Endodermal cell (in vitro differentiated cells): ENCODE data around the gene CRACR2B. TPM values are rescaled to one million over a fixed set of nuclear protein-coding genes. Genes with fewer than 3 reads are reported as not detected.

ENCODE experiments used
- DNase-seq: peaks from one replicate; pipeline ENCODE4 v3.0.0-alpha.2; 2017
- H3K27ac ChIP-seq: 2 replicates; pipeline ENCODE4 v1.5.1; 2013; ENCODE audit warnings: mild to moderate bottlenecking, low read depth, low read length, moderate library complexity
- H3K27me3 ChIP-seq: 2 replicates; pipeline ENCODE4 v1.6.1; 2013; ENCODE audit warnings: mild to moderate bottlenecking, low read length, moderate library complexity; ENCODE audit not compliant: insufficient read depth, control insufficient read depth, poor library complexity, severe bottlenecking
- H3K36me3 ChIP-seq: 2 replicates; pipeline ENCODE4 v1.7.0; 2013; ENCODE audit warnings: mild to moderate bottlenecking, low read length, moderate library complexity; ENCODE audit not compliant: control insufficient read depth, insufficient read depth
- H3K4me1 ChIP-seq: one replicate; pipeline ENCODE4 v1.7.0; 2013; ENCODE audit warnings: low read length; ENCODE audit not compliant: control insufficient read depth, insufficient read depth
- H3K4me3 ChIP-seq: 2 replicates; pipeline ENCODE4 v1.5.1; 2013; ENCODE audit warnings: mild to moderate bottlenecking, low read length, moderate library complexity
- H3K9ac ChIP-seq: 2 replicates; pipeline ENCODE4 v1.6.1; 2013; ENCODE audit warnings: mild to moderate bottlenecking, low read length, moderate library complexity; ENCODE audit not compliant: poor library complexity, severe bottlenecking; ENCODE audit errors: extremely low read depth
- H3K9me3 ChIP-seq: 2 replicates; pipeline ENCODE4 v1.6.1; 2013; ENCODE audit warnings: mild to moderate bottlenecking, low read length, moderate library complexity; ENCODE audit not compliant: control insufficient read depth
- H3K27ac Mint-ChIP-seq: 2 replicates; pipeline ENCODE4 v1.8.0; 2020; ENCODE audit warnings: mixed read lengths
- H3K27me3 Mint-ChIP-seq: 2 replicates; pipeline ENCODE4 v1.8.0; 2021; ENCODE audit warnings: mild to moderate bottlenecking, mixed read lengths; ENCODE audit not compliant: insufficient read depth
- H3K36me3 Mint-ChIP-seq: 2 replicates; pipeline ENCODE4 v1.8.0; 2020; ENCODE audit warnings: low read depth, mixed read lengths
- H3K4me1 Mint-ChIP-seq: 2 replicates; pipeline ENCODE4 v1.8.0; 2020; ENCODE audit warnings: mixed read lengths
- H3K4me3 Mint-ChIP-seq: 2 replicates; pipeline ENCODE4 v1.8.0; 2020; ENCODE audit warnings: mild to moderate bottlenecking, moderate library complexity, mixed read lengths
- H3K9me3 Mint-ChIP-seq: 2 replicates; pipeline ENCODE4 v1.8.0; 2020; ENCODE audit warnings: mild to moderate bottlenecking, mixed read lengths
- WGBS, 2 experiments: methylation state at CpG; one replicate each; pipeline versions ENCODE4 v1.1.5 to v1.1.7; 2013; ENCODE audit warnings: missing lambda C conversion rate in 2 of 2, mixed read lengths in 1 of 2; ENCODE audit not compliant: insufficient coverage in 1 of 2, insufficient read length in 1 of 2; 5-methylcytosine and 5-hydroxymethylcytosine counted together
- total RNA-seq, 2 donors: library from RNA; stranded (reverse); fragmentation: NEBNext Ultra II Directional in 1 of 2; extraction: Animal tissue kit (Norgen Biotek cat#: 25700) in 1 of 2; gene quantifications; 2 replicates in 1 of 2; 3 replicates in 1 of 2; pipeline ENCODE4 v1.2.1, GENCODE V29; 2021
- TF ChIP-seq, protein P1 (sequence below): fragments of 200-600 bp; sonication (generic); conservative IDR thresholded peaks from 2 replicates; pipeline ENCODE4 v1.5.0; 2021; ENCODE audit warnings: antibody characterized with exemption, mild to moderate bottlenecking

Gene CRACR2B
- total RNA-seq, 2 donors from 2014 or later: 22.3 to 28.1 TPM

DNA sequence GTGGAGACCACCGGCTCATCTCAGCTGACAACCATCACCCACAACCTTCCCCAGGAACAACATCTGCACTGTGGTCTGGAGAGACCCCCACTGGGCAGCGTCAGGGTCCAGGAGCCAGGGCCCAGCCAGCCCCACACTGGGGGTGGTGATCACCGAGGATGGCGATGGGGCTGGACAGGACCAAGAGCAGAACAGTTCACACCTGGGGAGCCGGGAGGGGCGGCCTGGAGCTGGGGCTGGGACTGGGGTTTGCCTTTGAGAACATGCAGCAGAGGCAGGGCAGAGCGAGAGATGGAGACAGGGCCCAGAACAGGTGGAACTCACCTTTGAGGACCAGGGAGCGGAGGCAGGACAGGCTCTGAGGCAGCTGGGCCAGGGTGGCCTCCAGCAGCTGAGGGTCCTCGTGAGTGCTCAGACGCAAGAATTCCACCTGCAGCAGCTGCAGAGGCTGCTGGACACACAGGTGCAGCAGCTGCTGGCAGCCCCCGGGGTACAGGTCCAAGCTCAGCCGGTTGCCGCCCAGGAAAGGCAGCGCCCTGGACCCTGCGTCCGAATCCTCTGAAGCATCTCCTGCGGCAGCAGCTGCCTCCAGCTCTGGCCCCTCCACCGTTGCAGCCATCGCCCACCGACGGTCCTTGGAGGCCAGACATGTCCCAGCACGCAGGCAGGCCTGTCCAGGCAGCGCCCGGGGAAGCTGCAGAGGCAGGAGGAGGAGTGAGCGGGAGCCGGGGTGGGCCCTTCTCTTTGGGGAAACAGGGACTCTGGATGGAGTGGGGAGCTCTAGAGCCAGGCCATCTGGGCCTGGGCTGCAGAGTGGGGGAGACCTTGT, 23.7 kb upstream of the CRACR2B start:
- no peak overlapping the region for H3K27ac ChIP-seq
- TF ChIP-seq, protein P1, sequence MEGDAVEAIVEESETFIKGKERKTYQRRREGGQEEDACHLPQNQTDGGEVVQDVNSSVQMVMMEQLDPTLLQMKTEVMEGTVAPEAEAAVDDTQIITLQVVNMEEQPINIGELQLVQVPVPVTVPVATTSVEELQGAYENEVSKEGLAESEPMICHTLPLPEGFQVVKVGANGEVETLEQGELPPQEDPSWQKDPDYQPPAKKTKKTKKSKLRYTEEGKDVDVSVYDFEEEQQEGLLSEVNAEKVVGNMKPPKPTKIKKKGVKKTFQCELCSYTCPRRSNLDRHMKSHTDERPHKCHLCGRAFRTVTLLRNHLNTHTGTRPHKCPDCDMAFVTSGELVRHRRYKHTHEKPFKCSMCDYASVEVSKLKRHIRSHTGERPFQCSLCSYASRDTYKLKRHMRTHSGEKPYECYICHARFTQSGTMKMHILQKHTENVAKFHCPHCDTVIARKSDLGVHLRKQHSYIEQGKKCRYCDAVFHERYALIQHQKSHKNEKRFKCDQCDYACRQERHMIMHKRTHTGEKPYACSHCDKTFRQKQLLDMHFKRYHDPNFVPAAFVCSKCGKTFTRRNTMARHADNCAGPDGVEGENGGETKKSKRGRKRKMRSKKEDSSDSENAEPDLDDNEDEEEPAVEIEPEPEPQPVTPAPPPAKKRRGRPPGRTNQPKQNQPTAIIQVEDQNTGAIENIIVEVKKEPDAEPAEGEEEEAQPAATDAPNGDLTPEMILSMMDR: no peak

DNA sequence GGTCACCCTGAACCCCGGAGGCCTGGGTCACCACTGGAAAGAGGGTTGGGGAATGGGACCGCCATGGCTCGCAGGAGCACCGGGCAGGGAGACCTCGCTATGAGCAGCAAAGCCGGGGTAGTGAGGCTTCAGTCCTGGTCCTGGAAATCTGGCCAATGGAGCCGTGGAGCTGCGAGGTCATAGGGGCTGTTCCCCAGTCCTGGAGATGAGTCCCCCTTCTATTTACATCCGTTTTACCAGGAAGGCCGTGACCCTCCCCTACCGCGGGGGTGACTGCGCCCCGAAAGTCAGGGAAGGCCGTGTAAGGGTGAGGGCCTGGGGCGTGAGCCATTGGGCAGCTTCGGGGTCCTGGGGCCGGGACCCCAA, 23.1 kb upstream of the CRACR2B start:
- Histone ChIP-seq H3K4me1 (no peaks in the 10 kb centered on the region), H3K4me3 (peak overlapping the region; percentile 84), H3K27me3 (no peaks in the 10 kb centered on the region), H3K36me3 (peaks cover 5% of the 10 kb centered on the region), H3K27ac (no peak overlapping the region), H3K9me3 (no peaks in the 10 kb centered on the region), H3K9ac (peak overlapping the region; percentile 34)
- Mint-ChIP-seq H3K9me3 (no peaks in the 10 kb centered on the region), H3K4me3 (peak overlapping the region; percentile 63), H3K27me3 (no peaks in the 10 kb centered on the region), H3K4me1 (peaks cover 6% of the 10 kb centered on the region), H3K27ac (no peak overlapping the region), H3K36me3 (peaks cover 6% of the 10 kb centered on the region)
- WGBS, 2 experiments: 39 to 50% methylated on average over 7 to 18 of the region's 18 CpGs
- TF ChIP-seq, protein P1: no peak
- peak; percentile 66 for DNase-seq

More for the DNA sequence above, 23.7 kb upstream of the CRACR2B start:
- peak overlapping the region; percentile 63 for H3K4me3 Mint-ChIP-seq
- peak overlapping the region; percentile 84 for H3K4me3 ChIP-seq
- no peaks in the 10 kb centered on the region for H3K27me3 Mint-ChIP-seq
- peaks cover 6% of the 10 kb centered on the region for H3K36me3 Mint-ChIP-seq
- peaks cover 5% of the 10 kb centered on the region for H3K4me1 Mint-ChIP-seq
- H3K9me3 Mint-ChIP-seq: no peaks in the 10 kb centered on the region
- WGBS, 2 experiments: 74 to 85% methylated on average over 16 to 26 of the region's 26 CpGs
- H3K9ac ChIP-seq: peak overlapping the region; percentile 34
- no peaks in the 10 kb centered on the region for H3K27me3 ChIP-seq
- no peaks in the 10 kb centered on the region for H3K4me1 ChIP-seq
- H3K36me3 ChIP-seq: peaks cover 5% of the 10 kb centered on the region
- no peak overlapping the region for H3K27ac Mint-ChIP-seq
- peak; percentile 68 for DNase-seq
- no peaks in the 10 kb centered on the region for H3K9me3 ChIP-seq

DNA sequence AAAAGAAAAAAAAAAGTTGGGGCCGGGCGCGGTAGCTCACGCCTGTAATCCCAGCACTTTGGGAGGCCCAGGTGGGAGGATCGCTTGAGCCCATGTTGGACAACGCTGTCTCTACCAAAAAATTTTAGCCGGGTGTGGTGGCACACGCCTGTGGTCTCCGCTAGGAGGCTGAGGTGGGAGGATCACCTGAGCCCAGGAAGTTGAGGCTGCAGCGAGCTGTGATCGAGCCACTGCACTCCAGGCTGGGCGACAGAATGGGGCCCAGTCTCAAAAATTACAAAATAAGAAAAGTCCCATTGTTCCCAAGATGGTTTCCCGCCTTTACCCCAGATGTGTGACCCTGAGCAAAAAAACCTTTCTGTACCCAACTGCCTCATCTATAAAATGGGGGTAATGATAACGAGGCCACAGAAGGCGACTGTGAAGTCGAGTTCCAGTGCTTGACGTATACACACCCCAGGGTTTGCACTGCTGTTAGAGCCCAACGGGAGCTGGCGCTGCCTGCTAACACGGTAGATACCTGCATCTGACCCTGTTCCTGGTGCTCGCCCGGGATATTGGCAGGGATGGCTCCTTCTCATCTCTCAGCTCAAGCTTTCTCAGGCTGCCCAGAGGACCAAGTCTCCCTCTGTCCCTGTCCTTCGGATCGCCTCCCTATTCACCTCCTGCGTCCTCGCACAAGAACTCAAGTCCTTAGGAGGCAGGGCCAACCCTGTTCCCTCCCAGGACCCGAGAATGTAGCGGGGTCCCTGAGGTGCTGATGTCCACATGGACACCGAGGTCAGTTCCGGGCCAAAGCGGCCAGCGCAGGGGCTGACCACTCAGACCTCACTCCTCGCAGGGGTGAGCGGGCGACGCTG, 19.1 kb upstream of the CRACR2B start:
- no peaks in the 10 kb centered on the region for H3K9me3 Mint-ChIP-seq

More for the DNA sequence above, 19.1 kb upstream of the CRACR2B start:
- Histone ChIP-seq H3K9me3 (no peaks in the 10 kb centered on the region), H3K27me3 (no peaks in the 10 kb centered on the region), H3K27ac (peak overlapping the region; percentile 98), H3K36me3 (peaks cover 26% of the 10 kb centered on the region), H3K9ac (peak overlapping the region; percentile 94), H3K4me1 (no peaks in the 10 kb centered on the region), H3K4me3 (peak overlapping the region; percentile 89)
- Mint-ChIP-seq H3K4me3 (peak overlapping the region; percentile 85), H3K27me3 (no peaks in the 10 kb centered on the region), H3K27ac (peak overlapping the region; percentile 99), H3K4me1 (peaks cover 17% of the 10 kb centered on the region), H3K36me3 (peaks cover 28% of the 10 kb centered on the region)
- WGBS, 2 experiments: 37 to 46% methylated on average over 27 to 36 of the region's 36 CpGs
- peak; percentile 66 for DNase-seq
- TF ChIP-seq, protein P1: no peak
